DOHH2 (cell line): ENCODE data around the gene TADA1.
"Not testable (repeated sequence)": the region's sequence is repeated elsewhere in the genome, so short reads cannot be mapped to it uniquely, and the experiment has no call there.

Experiments used
- H3F3A ChIP-seq: fragments of 200-600 bp; sonication (generic), shearing (Covaris generic); 2 replicates; pipeline ENCODE4 v1.6.0; 2016; ENCODE audit warnings: antibody characterized with exemption, mild to moderate bottlenecking; ENCODE audit not compliant: control insufficient read depth, insufficient read depth
- H3K27ac ChIP-seq: fragments of 200-600 bp; sonication (generic); 2 replicates; pipeline ENCODE4 v1.5.1; 2014; ENCODE audit warnings: low read depth, mild to moderate bottlenecking, low read length, moderate library complexity
- H3K27me3 ChIP-seq: fragments of 200-600 bp; sonication (generic); 2 replicates; pipeline ENCODE4 v1.6.1; 2014; ENCODE audit warnings: mild to moderate bottlenecking, low read length, mixed read lengths; ENCODE audit not compliant: control insufficient read depth
- H3K36me3 ChIP-seq: fragments of 200-600 bp; sonication (generic); 2 replicates; pipeline ENCODE4 v1.6.1; 2014; ENCODE audit warnings: mild to moderate bottlenecking, low read length, moderate library complexity, mixed read lengths; ENCODE audit not compliant: control insufficient read depth
- H3K4me1 ChIP-seq: fragments of 200-600 bp; sonication (generic); 2 replicates; pipeline ENCODE4 v1.6.1; 2014; ENCODE audit warnings: mild to moderate bottlenecking, low read length, mixed read lengths; ENCODE audit not compliant: control insufficient read depth
- H3K4me2 ChIP-seq: fragments of 200-600 bp; sonication (generic); 2 replicates; pipeline ENCODE4 v1.6.0; 2014; ENCODE audit warnings: mild to moderate bottlenecking, low read length, moderate library complexity
- H3K4me3 ChIP-seq: fragments of 200-600 bp; sonication (generic); 2 replicates; pipeline ENCODE4 v1.5.1; 2014; ENCODE audit warnings: mild to moderate bottlenecking, low read length, mixed read lengths
- H3K79me2 ChIP-seq: fragments of 200-600 bp; sonication (generic); 2 replicates; pipeline ENCODE4 v1.6.1; 2014; ENCODE audit warnings: mild to moderate bottlenecking, low read length, mixed read lengths; ENCODE audit not compliant: control insufficient read depth
- H3K9me2 ChIP-seq: fragments of 200-600 bp; sonication (generic); replicated peaks from 2 replicates; pipeline ENCODE4 v1.6.1; 2014; ENCODE audit warnings: mild to moderate bottlenecking, low read length, mixed read lengths; ENCODE audit not compliant: control insufficient read depth
- H3K9me3 ChIP-seq: fragments of 200-600 bp; sonication (generic); 2 replicates; pipeline ENCODE4 v1.6.1; 2014; ENCODE audit warnings: antibody characterized with exemption, low read length, mixed read lengths; ENCODE audit not compliant: control insufficient read depth, insufficient read depth
- H4K20me1 ChIP-seq: fragments of 200-600 bp; sonication (generic); 2 replicates; pipeline ENCODE4 v1.6.0; 2014; ENCODE audit warnings: low read depth, mild to moderate bottlenecking, antibody characterized with exemption, low read length, moderate library complexity; ENCODE audit not compliant: control insufficient read depth, insufficient read depth
- CTCF ChIP-seq: fragments of 200-600 bp; sonication (generic); IDR thresholded peaks from one replicate; pipeline ENCODE4 v1.5.1; 2014; ENCODE audit warnings: antibody characterized with exemption, mild to moderate bottlenecking, low read depth, low read length; ENCODE audit not compliant: poor library complexity, severe bottlenecking
- EZH2phosphoT487 ChIP-seq: fragments of 200-600 bp; sonication (generic); IDR thresholded peaks from 2 replicates; pipeline ENCODE4 v1.6.1; 2017; ENCODE audit warnings: borderline replicate concordance, mild to moderate bottlenecking, antibody characterized with exemption, low read length, moderate library complexity, mixed read lengths

Gene TADA1

GRCh38 chr1:166836733-166837132 is 39.3 kb downstream of the TADA1 start:
- Histone ChIP-seq H3K36me3 (peaks cover 19% of the 10 kb centered on the region), H3K4me3 (no peak overlapping the region), H3K79me2 (peaks cover 24% of the 10 kb centered on the region), H3F3A (0 out of 2 replicates have a peak, but pooled peaks cover 3% of the 10 kb centered on the region), H3K9me3 (no peaks in the 10 kb centered on the region), H3K27me3 (0 out of 2 replicates have a peak, but pooled peaks cover 8% of the 10 kb centered on the region), H3K9me2 (no peaks in the 10 kb centered on the region), H3K4me2 (no peak overlapping the region), H3K27ac (no peak overlapping the region), H3K4me1 (peaks cover 23% of the 10 kb centered on the region), H4K20me1 (0 out of 2 replicates have a peak, but pooled peaks cover 4% of the 10 kb centered on the region)
- TF ChIP-seq CTCF = no peak
- no peak for TF ChIP-seq EZH2phosphoT487

GRCh38 chr1:166829762-166830161 is 46.3 kb downstream of the TADA1 start:
- H3K9me3 ChIP-seq = peaks cover 14% of the 10 kb centered on the region; the same call in 1 of the 2 replicates
- not testable (repeated sequence) for H3K4me2 ChIP-seq, H3K27me3 ChIP-seq, H3K36me3 ChIP-seq, H3K27ac ChIP-seq, H4K20me1 ChIP-seq, H3K4me1 ChIP-seq, H3K9me2 ChIP-seq, H3F3A ChIP-seq, H3K79me2 ChIP-seq, H3K4me3 ChIP-seq

GRCh38 chr1:166827426-166827825 is 48.6 kb downstream of the TADA1 start:
- Histone ChIP-seq H3K9me3 (peaks cover 14% of the 10 kb centered on the region; the same call in 1 of the 2 replicates), H3K36me3 (no peaks in the 10 kb centered on the region), H4K20me1 (no peaks in the 10 kb centered on the region), H3K27ac (no peak overlapping the region), H3K4me2 (no peak overlapping the region), H3K4me1 (no peaks in the 10 kb centered on the region), H3K27me3 (0 out of 2 replicates have a peak, but pooled peaks cover 3% of the 10 kb centered on the region), H3F3A (no peaks in the 10 kb centered on the region), H3K4me3 (no peak overlapping the region), H3K9me2 (no peaks in the 10 kb centered on the region), H3K79me2 (no peaks in the 10 kb centered on the region)
- no peak for TF ChIP-seq EZH2phosphoT487
- TF ChIP-seq CTCF = no peak

- Histone ChIP-seq H3K9me3 (no peaks in the 10 kb centered on the region), H3K27ac (no peak overlapping the region), H3K4me3 (no peak overlapping the region), H3K79me2 (no peaks in the 10 kb centered on the region), H3K36me3 (no peaks in the 10 kb centered on the region), H3K4me1 (no peaks in the 10 kb centered on the region), H3F3A (no peaks in the 10 kb centered on the region), H3K27me3 (no peaks in the 10 kb centered on the region), H4K20me1 (no peaks in the 10 kb centered on the region), H3K9me2 (no peaks in the 10 kb centered on the region), H3K4me2 (no peak overlapping the region)
- TF ChIP-seq EZH2phosphoT487 = no peak
- peak; percentile 48 for TF ChIP-seq CTCF
Measured at GRCh38 chr1:166822385-166822784, 53.7 kb downstream of the TADA1 start.
